Measurements from ENCODE around the gene CELF5. TPM values are rescaled to one million over a fixed set of nuclear protein-coding genes. Genes with fewer than 3 reads are reported as not detected.
A peak's percentile ranks its signal among the peaks of the same experiment; 100 is the strongest.
"Not testable (repeated sequence)": the region's sequence is repeated elsewhere in the genome, so short reads cannot be mapped to it uniquely, and the experiment has no call there.

The CELF5 gene
- total RNA-seq, 1 experiment from 2014 or later, result 2.5 TPM

DNA sequence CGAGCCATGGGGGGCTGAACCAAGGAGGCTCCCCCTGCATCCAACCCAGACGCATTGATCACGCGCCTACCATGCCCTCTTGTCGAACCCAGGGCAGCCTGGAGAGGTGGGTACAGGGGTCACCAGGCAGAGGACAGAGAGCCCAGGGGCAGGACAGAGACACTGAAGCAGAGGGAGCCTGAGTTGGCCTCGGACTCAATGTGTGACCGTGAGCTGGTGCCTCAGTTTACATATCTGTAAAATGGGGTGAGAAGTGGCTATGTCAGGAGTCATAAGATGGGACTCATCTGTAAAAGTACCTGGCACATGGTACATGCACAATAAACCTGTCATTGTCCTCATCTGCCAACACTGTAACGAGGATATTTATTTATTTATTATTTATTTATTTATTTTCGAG lies 117.8 kb downstream of the CELF5 start:
- ATAC-seq, result no peak
- no peak for DNase-seq (ENCODE audit: low read depth, low spot score)
- Histone ChIP-seq H4K20me1 (ENCODE audit: insufficient read depth) (no peaks in the 10 kb centered on the region), H3K27me3 (ENCODE audit: insufficient read depth, low read length) (no peaks in the 10 kb centered on the region), H3K9me3 (ENCODE audit: control insufficient read depth in 1 of 2, insufficient read depth in 1 of 2, low read depth in 1 of 2, low read length in 2 of 2) (no peaks in the 10 kb centered on the region), H3K9me2 (ENCODE audit: insufficient read depth) (no peaks in the 10 kb centered on the region), H2AFZ (ENCODE audit: low read depth, low read length, poor library complexity, severe bottlenecking) (no peak overlapping the region), H3K4me2 (ENCODE audit: low read length) (no peak overlapping the region), H3K9ac (ENCODE audit: low read length) (no peak overlapping the region), H3K27ac (ENCODE audit: low read depth, low read length) (no peak overlapping the region), H3K4me3 (replicated peaks in 1 of 2; ENCODE audit: low read depth in 1 of 2, low read length in 2 of 2) (no peak overlapping the region), H3K4me1 (ENCODE audit: control insufficient read depth in 1 of 2, insufficient read depth in 2 of 2, low read length in 2 of 2) (peaks cover 3 to 14% of the 10 kb centered on the region in 2 experiments), H3K79me2 (ENCODE audit: insufficient read depth, low read length) (no peaks in the 10 kb centered on the region), H3K36me3 (ENCODE audit: control insufficient read depth in 1 of 2, insufficient read depth in 2 of 2, low read length in 2 of 2) (no peaks in the 10 kb centered on the region)
- ChIA-PET CTCF (interaction anchor here (1.5 kb wide), 1 partner anchor 87 kb away, joined by 5 read pairs; no protein-coding TSS in a partner anchor), POLR2A (no interaction called here), RAD21 (ENCODE audit: low non-redundant PET in 1 of 2, low total read pairs in 2 of 2, uncharacterized antibody in 2 of 2, unreplicated experiment in 2 of 2) (no interaction called here)
- intact Hi-C loops (cut with micrococcal nuclease), result no loop called here
- TF ChIP-seq SRF (IDR thresholded peaks at IDR 0.05; ENCODE audit: low read depth) (no peak), EGR1 (IDR thresholded peaks at IDR 0.05; ENCODE audit: low read depth) (no peak), POLR2A (IDR thresholded peaks at IDR 0.05; ENCODE audit: borderline replicate concordance, extremely low read depth, insufficient read depth, insufficient read length) (no peak), JUND (IDR thresholded peaks at IDR 0.05) (no peak), FOSL1 (IDR thresholded peaks at IDR 0.05; ENCODE audit: low read depth) (no peak), SP1 (IDR thresholded peaks at IDR 0.05; ENCODE audit: low read depth) (no peak), ZNF274 (IDR thresholded peaks at IDR 0.05; ENCODE audit: low read depth, low read length) (no peak), CEBPB (IDR thresholded peaks at IDR 0.05; ENCODE audit: low read depth) (no peak), SIN3A (IDR thresholded peaks at IDR 0.05; ENCODE audit: low read depth) (no peak), RAD21 (IDR thresholded peaks at IDR 0.05; ENCODE audit: low read depth) (no peak)
- TF ChIP-seq, protein P1, sequence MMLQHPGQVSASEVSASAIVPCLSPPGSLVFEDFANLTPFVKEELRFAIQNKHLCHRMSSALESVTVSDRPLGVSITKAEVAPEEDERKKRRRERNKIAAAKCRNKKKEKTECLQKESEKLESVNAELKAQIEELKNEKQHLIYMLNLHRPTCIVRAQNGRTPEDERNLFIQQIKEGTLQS (IDR thresholded peaks at IDR 0.05), result no peak
- TF ChIP-seq, protein P2, sequence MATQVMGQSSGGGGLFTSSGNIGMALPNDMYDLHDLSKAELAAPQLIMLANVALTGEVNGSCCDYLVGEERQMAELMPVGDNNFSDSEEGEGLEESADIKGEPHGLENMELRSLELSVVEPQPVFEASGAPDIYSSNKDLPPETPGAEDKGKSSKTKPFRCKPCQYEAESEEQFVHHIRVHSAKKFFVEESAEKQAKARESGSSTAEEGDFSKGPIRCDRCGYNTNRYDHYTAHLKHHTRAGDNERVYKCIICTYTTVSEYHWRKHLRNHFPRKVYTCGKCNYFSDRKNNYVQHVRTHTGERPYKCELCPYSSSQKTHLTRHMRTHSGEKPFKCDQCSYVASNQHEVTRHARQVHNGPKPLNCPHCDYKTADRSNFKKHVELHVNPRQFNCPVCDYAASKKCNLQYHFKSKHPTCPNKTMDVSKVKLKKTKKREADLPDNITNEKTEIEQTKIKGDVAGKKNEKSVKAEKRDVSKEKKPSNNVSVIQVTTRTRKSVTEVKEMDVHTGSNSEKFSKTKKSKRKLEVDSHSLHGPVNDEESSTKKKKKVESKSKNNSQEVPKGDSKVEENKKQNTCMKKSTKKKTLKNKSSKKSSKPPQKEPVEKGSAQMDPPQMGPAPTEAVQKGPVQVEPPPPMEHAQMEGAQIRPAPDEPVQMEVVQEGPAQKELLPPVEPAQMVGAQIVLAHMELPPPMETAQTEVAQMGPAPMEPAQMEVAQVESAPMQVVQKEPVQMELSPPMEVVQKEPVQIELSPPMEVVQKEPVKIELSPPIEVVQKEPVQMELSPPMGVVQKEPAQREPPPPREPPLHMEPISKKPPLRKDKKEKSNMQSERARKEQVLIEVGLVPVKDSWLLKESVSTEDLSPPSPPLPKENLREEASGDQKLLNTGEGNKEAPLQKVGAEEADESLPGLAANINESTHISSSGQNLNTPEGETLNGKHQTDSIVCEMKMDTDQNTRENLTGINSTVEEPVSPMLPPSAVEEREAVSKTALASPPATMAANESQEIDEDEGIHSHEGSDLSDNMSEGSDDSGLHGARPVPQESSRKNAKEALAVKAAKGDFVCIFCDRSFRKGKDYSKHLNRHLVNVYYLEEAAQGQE (IDR thresholded peaks at IDR 0.05; ENCODE audit: low read depth), result no peak
- TF ChIP-seq, protein P3, sequence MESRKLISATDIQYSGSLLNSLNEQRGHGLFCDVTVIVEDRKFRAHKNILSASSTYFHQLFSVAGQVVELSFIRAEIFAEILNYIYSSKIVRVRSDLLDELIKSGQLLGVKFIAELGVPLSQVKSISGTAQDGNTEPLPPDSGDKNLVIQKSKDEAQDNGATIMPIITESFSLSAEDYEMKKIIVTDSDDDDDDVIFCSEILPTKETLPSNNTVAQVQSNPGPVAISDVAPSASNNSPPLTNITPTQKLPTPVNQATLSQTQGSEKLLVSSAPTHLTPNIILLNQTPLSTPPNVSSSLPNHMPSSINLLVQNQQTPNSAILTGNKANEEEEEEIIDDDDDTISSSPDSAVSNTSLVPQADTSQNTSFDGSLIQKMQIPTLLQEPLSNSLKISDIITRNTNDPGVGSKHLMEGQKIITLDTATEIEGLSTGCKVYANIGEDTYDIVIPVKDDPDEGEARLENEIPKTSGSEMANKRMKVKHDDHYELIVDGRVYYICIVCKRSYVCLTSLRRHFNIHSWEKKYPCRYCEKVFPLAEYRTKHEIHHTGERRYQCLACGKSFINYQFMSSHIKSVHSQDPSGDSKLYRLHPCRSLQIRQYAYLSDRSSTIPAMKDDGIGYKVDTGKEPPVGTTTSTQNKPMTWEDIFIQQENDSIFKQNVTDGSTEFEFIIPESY (IDR thresholded peaks at IDR 0.05; ENCODE audit: extremely low read depth, insufficient replicate concordance, low read length), result no peak
- BruUV-seq (replicated peaks), result no TSS peak

DNA sequence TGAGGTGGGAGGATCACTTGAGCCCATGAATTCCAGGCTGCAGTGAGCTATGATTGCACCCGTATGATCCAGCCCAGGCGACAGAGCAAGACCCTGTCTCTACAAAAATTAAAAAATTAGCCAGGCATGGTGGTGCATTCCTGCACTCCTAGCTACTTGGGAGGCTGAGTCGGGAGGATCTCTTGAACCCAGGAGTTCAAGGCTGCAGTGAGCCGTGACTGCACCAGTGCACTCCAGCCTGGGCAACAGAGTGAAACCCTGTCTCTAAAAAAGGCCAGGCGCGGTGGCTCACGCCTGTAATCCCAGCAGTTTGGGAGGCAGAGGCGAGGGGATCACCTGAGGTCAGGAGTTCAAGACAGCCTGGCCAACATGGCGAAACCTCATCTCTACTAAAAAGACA lies 118.5 kb downstream of the CELF5 start:
- H4K20me1 ChIP-seq (ENCODE audit: insufficient read depth); RAD21 ChIA-PET (ENCODE audit: low non-redundant PET in 1 of 2, low total read pairs in 2 of 2, uncharacterized antibody in 2 of 2, unreplicated experiment in 2 of 2); BruUV-seq (replicated peaks); H3K9me3 ChIP-seq (ENCODE audit: control insufficient read depth in 1 of 2, insufficient read depth in 1 of 2, low read depth in 1 of 2, low read length in 2 of 2); H3K9ac ChIP-seq (ENCODE audit: low read length); H3K4me3 ChIP-seq (replicated peaks in 1 of 2; ENCODE audit: low read depth in 1 of 2, low read length in 2 of 2); H3K27ac ChIP-seq (ENCODE audit: low read depth, low read length); H3K36me3 ChIP-seq (ENCODE audit: control insufficient read depth in 1 of 2, insufficient read depth in 2 of 2, low read length in 2 of 2); H3K79me2 ChIP-seq (ENCODE audit: insufficient read depth, low read length); H3K9me2 ChIP-seq (ENCODE audit: insufficient read depth); H3K27me3 ChIP-seq (ENCODE audit: insufficient read depth, low read length); H2AFZ ChIP-seq (ENCODE audit: low read depth, low read length, poor library complexity, severe bottlenecking); intact Hi-C loops (cut with micrococcal nuclease); DNase-seq (ENCODE audit: low read depth, low spot score); ATAC-seq: not testable (repeated sequence)
- Histone ChIP-seq H3K4me2 (ENCODE audit: low read length) (peak overlapping the region; percentile 99; the same call in 1 of the 2 replicates), H3K4me1 (ENCODE audit: control insufficient read depth in 1 of 2, insufficient read depth in 2 of 2, low read length in 2 of 2) (peaks cover 3 to 13% of the 10 kb centered on the region in 2 experiments)
- ChIA-PET POLR2A (interaction anchor here (0.8 kb wide), 1 partner anchor 89 kb away, joined by 3 read pairs; no protein-coding TSS in a partner anchor), CTCF (interaction anchor here (1.5 kb wide), 1 partner anchor 86 kb away, joined by 5 read pairs; no protein-coding TSS in a partner anchor)

Data from HCT116 (cell line).